Mesothelial cell of epicardium (in vitro differentiated cells): Measurements from ENCODE around the gene MPST. TPM values are rescaled to one million over a fixed set of nuclear protein-coding genes. Genes with fewer than 3 reads are reported as not detected.

Experiments
- DNase-seq, 2 experiments: peaks; one replicate each; pipeline ENCODE4 v3.0.0; 2021; ENCODE audit warnings: low spot score in 2 of 2; ENCODE audit not compliant: unreplicated experiment in 2 of 2
- H3K27ac Mint-ChIP-seq: 2 replicates; pipeline ENCODE4 v1.8.0; 2021; ENCODE audit warnings: mixed read lengths
- H3K27me3 Mint-ChIP-seq: 2 replicates; pipeline ENCODE4 v1.8.0; 2021; ENCODE audit warnings: low read depth, mixed read lengths
- H3K36me3 Mint-ChIP-seq: 2 replicates; pipeline ENCODE4 v1.8.0; 2021; ENCODE audit warnings: mixed read lengths
- H3K4me1 Mint-ChIP-seq: 2 replicates; pipeline ENCODE4 v1.8.0; 2021; ENCODE audit warnings: mixed read lengths
- H3K4me3 Mint-ChIP-seq: 2 replicates; pipeline ENCODE4 v1.8.0; 2021; ENCODE audit warnings: mild to moderate bottlenecking, moderate library complexity, mixed read lengths
- H3K9me3 Mint-ChIP-seq: 2 replicates; pipeline ENCODE4 v1.8.0; 2021; ENCODE audit warnings: mixed read lengths
- total RNA-seq: library from RNA; stranded (reverse); gene quantifications from 3 replicates; pipeline ENCODE4 v1.2.1, GENCODE V29; 2021
- TF ChIP-seq, protein P1 (sequence below): fragments of 200-600 bp; sonication (generic); IDR thresholded peaks from one replicate; pipeline ENCODE4 v1.5.0; 2021; ENCODE audit warnings: antibody characterized with exemption; ENCODE audit not compliant: unreplicated experiment

MPST gene
- total RNA-seq, 1 donor from 2014 or later = 55.8 TPM

DNA sequence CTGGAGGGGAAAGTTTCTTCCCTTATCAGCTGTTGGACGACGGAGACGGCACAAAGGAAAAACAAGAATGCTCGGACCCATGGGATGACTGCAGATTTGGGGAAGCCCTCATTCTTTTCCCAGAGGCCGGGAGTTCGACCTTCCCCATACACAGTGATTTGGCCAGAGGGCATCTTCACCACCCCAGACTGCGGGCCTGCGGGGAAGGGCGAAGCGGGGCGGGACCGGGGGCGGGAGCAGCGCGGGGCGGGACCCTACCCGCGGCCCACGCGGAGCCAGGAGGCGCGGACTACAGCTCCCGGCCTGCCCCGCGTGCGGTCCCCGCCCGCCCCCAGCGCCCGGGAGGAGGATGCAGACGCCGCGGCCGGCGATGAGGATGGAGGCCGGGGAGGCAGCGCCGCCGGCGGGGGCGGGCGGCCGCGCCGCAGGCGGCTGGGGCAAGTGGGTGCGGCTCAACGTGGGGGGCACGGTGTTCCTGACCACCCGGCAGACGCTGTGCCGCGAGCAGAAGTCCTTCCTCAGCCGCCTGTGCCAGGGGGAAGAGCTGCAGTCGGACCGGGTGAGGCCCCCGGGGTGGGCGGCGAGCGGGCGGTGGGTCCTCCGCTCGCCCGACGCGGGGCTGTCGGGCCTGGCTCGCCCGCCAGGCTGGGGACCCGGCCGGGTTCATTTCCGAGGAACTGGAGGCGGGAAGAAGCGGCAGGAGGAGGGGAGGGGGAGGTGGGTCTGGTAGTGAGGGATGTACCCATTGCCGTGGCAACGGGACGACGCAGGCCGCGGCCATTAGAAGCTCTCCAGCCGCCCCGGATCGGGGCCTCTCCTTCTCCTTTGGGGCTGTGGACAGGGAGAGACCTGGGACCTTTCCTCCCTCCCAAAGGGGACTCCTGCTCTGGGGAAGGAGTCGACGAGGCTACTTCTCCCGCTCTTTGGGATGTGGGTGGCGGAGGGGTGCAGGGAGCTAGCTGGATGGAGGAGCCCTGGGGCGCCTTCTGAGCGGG is 32.1 kb downstream of the MPST start, which contains the start of gene KCTD17:
Gene KCTD17, plus strand, starts transcription at position 352 of the 995 bp plus-strand sequence. Its CDS starts 19 bp downstream, at position 371.
- TF ChIP-seq, protein P1, sequence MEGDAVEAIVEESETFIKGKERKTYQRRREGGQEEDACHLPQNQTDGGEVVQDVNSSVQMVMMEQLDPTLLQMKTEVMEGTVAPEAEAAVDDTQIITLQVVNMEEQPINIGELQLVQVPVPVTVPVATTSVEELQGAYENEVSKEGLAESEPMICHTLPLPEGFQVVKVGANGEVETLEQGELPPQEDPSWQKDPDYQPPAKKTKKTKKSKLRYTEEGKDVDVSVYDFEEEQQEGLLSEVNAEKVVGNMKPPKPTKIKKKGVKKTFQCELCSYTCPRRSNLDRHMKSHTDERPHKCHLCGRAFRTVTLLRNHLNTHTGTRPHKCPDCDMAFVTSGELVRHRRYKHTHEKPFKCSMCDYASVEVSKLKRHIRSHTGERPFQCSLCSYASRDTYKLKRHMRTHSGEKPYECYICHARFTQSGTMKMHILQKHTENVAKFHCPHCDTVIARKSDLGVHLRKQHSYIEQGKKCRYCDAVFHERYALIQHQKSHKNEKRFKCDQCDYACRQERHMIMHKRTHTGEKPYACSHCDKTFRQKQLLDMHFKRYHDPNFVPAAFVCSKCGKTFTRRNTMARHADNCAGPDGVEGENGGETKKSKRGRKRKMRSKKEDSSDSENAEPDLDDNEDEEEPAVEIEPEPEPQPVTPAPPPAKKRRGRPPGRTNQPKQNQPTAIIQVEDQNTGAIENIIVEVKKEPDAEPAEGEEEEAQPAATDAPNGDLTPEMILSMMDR = no peak
- DNase-seq = peak in 1 of 2 experiments; percentile 56
- Mint-ChIP-seq H3K4me1 (peaks cover 6% of the 10 kb centered on the region), H3K27ac (no peak within 1 kb of the TSS), H3K36me3 (no peaks in the 10 kb centered on the region), H3K27me3 (no peaks in the 10 kb centered on the region), H3K4me3 (peak within 1 kb of the TSS; percentile 75), H3K9me3 (no peaks in the 10 kb centered on the region)

GRCh38 chr22:37052386-37053309 is 33.1 kb downstream of the MPST start:
- H3K4me1 Mint-ChIP-seq = peaks cover 6% of the 10 kb centered on the region
- H3K27me3 Mint-ChIP-seq = no peaks in the 10 kb centered on the region
- peak overlapping the region; percentile 65 for H3K4me3 Mint-ChIP-seq
- DNase-seq = no peak
- peaks cover 2% of the 10 kb centered on the region for H3K36me3 Mint-ChIP-seq
- no peak overlapping the region for H3K27ac Mint-ChIP-seq
- TF ChIP-seq, protein P1 = no peak
- no peaks in the 10 kb centered on the region for H3K9me3 Mint-ChIP-seq

DNA sequence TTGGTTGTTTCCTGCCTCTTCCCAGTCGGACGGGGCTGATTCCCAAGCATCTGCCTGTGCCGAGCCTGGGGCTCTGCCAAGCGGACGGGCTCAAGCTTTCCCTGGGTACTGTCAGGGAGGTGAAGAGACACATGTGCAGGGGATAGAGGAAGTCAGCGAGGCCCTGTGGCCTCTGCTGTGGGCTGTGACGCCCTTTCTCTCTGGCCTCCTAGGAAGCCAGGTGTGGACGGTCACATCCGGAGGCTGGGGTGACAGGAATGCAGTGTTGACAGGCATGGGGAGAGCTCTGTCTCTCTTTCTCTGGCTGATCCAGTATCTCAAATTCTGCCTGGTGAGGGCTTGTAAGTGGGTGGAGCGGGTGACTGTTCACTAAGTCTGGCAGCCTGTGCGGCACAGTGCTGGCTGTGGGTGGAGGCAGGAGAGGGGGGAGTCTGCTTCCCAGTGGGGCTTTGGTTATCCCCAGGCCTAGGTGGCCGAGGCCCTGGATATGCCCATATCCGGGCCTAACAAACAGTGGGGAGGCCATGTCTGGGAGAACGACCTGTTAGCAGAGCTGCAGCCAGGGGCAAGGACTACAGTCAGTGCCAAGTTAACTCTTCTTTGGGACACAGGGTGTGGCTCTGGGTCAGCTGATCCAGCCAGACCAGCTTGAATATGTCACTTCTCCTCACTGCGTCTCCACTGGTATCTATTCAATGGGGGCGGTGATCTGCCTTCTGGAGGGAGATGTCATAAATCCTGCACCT is 33.9 kb downstream of the MPST start:
- H3K36me3 Mint-ChIP-seq = peaks cover 2% of the 10 kb centered on the region
- H3K9me3 Mint-ChIP-seq = no peaks in the 10 kb centered on the region
- DNase-seq = no peak
- TF ChIP-seq, protein P1 = no peak
- no peaks in the 10 kb centered on the region for H3K27me3 Mint-ChIP-seq
- peaks cover 6% of the 10 kb centered on the region for H3K4me1 Mint-ChIP-seq
- no peak overlapping the region for H3K27ac Mint-ChIP-seq
- peak overlapping the region; percentile 65 for H3K4me3 Mint-ChIP-seq

DNA sequence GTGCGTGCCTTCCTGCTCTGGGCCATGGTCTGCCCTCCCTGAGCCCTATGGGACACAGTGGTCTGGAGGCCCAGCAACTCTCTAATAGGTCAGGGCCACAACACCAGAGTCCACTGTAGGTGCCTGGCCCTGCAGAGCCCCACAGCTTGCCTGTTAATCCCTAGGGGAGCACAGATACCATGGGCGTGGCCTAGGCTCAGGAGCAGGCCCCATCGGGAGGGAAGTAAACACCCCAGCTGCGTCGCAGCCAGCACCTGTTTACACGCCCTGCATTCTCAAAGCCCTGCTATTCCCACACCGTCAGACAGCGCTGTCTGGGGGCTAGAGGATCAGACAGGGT is 34.5 kb downstream of the MPST start:
- peaks cover 2% of the 10 kb centered on the region for H3K36me3 Mint-ChIP-seq
- peaks cover 6% of the 10 kb centered on the region for H3K4me1 Mint-ChIP-seq
- no peaks in the 10 kb centered on the region for H3K27me3 Mint-ChIP-seq
- DNase-seq = no peak
- H3K27ac Mint-ChIP-seq = no peak overlapping the region
- H3K9me3 Mint-ChIP-seq = no peaks in the 10 kb centered on the region
- TF ChIP-seq, protein P1 = no peak
- no peak overlapping the region for H3K4me3 Mint-ChIP-seq
